Epithelial cell of esophagus (primary cell): ENCODE results near the gene CADPS.

Experiments used
- DNase-seq: peaks from one replicate; pipeline ENCODE4 v3.0.0; 2010; ENCODE audit warnings: low read depth
- H3K4me3 ChIP-seq: 2 replicates; pipeline ENCODE4 v1.5.1; 2011; ENCODE audit warnings: mild to moderate bottlenecking, low read length, control low read depth
- TF ChIP-seq, protein P1 (sequence below): IDR thresholded peaks from 2 replicates; pipeline ENCODE4 v1.5.1; 2011; ENCODE audit warnings: low read depth, mild to moderate bottlenecking, low read length, control low read depth, inconsistent platforms; ENCODE audit not compliant: insufficient read depth; ENCODE audit errors: missing control alignments

Gene CADPS

DNA sequence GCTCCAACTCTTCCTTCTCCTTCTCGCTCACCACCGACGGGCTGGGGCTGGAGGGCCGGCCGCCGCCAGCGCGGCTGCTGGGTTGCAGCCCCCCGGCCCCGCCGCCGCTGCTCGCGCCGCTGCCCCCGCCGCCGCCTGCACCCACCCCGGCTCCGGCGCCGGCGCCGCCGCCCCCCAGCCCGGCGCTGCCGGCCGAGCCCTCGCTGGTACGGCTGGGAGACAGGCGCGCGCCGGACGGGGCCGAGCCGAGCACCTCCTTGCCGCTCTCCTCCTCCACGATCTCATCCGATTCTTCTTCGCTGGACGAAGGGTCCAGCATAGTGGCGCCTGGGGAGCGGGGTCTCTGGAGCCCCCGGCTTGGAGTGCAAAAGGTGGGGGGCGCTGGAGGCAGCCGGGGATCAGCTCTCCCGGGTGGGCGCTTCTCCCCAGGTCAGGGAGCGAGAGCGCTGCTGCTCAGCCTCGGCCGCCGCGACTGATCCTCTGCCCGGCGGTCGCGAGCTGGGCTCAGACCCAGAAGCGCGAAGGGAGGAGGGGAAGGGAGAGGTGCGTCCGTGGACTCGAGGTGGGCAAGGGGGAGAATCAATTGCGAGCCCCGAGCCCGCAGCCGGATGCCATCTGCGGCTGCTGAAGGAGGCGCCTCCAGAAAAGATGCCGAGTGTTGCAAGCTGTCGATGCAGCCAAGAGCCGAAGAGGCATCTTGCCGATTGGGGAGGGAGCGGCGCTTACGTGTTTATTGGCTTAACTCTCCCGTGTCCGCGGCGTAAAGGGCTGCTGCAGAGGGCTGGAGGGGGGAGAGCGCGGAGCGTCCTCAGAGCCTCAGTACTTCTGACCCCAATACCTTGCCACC is at the start of gene CADPS:
CADPS (minus strand) TSS at position 706 of the 847 bp plus-strand sequence; CDS start at position 319, 387 bp downstream.
- TF ChIP-seq, protein P1, sequence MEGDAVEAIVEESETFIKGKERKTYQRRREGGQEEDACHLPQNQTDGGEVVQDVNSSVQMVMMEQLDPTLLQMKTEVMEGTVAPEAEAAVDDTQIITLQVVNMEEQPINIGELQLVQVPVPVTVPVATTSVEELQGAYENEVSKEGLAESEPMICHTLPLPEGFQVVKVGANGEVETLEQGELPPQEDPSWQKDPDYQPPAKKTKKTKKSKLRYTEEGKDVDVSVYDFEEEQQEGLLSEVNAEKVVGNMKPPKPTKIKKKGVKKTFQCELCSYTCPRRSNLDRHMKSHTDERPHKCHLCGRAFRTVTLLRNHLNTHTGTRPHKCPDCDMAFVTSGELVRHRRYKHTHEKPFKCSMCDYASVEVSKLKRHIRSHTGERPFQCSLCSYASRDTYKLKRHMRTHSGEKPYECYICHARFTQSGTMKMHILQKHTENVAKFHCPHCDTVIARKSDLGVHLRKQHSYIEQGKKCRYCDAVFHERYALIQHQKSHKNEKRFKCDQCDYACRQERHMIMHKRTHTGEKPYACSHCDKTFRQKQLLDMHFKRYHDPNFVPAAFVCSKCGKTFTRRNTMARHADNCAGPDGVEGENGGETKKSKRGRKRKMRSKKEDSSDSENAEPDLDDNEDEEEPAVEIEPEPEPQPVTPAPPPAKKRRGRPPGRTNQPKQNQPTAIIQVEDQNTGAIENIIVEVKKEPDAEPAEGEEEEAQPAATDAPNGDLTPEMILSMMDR: no peak
- no peak for DNase-seq
- H3K4me3 ChIP-seq: no peak within 1 kb of the TSS

DNA sequence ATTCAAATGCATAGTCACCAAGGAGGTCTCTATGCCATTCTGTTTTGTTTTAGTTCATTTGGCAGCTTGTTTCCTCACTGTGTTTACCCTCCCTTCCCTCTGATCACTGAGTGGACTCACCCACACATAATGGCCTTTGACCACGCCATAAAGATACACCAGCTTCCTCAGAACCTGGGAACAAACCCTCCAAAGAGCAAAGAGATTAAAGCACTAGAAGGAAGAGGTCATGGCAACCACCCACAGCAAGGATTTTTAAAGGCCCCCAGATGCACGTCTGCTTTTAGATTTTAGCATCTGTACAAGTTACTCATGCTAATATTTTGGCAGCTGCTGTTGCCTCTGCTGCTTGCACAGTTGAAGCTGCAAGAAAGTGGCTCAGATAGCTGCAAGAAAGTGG is 47.9 kb upstream of the CADPS start:
- no peak overlapping the region for H3K4me3 ChIP-seq
- TF ChIP-seq, protein P1: no peak
- no peak for DNase-seq

DNA sequence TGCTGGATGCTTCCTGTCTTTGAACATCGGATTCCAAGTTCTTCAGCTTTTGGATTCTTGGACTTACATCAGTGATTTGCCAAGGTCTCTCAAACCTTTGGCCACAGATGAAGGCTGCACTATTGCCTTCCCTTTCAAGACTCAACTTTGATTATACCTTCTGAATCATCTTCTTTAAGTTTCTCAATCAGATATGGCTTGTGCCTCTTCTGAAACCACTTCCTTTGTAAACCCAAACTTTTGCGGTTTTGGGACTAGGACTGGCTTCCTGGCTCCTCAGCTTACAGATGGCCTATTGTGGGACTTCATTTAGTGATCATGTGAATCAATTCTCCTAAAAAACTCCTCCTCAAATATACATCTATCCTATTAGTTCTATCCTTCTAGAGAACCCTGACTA is 47.1 kb upstream of the CADPS start:
- DNase-seq: no peak
- TF ChIP-seq, protein P1: no peak
- H3K4me3 ChIP-seq: no peak overlapping the region

DNA sequence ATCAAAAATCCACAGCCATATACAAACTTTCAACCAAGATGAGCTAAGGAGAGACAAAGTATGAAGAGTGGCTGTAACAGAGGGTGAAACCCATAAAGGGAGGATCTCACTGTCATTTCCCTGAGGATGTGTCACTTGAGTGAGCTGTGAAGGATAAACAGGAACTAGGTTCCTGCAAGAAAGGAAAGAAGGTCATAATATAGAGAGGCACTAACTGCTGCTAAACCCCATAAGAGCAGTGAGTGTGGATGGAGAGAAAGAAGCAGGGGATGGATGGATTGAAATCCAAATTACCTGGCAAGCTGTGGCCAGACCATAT is 45.2 kb upstream of the CADPS start:
- TF ChIP-seq, protein P1: no peak
- no peak for DNase-seq
- H3K4me3 ChIP-seq: no peak overlapping the region

DNA sequence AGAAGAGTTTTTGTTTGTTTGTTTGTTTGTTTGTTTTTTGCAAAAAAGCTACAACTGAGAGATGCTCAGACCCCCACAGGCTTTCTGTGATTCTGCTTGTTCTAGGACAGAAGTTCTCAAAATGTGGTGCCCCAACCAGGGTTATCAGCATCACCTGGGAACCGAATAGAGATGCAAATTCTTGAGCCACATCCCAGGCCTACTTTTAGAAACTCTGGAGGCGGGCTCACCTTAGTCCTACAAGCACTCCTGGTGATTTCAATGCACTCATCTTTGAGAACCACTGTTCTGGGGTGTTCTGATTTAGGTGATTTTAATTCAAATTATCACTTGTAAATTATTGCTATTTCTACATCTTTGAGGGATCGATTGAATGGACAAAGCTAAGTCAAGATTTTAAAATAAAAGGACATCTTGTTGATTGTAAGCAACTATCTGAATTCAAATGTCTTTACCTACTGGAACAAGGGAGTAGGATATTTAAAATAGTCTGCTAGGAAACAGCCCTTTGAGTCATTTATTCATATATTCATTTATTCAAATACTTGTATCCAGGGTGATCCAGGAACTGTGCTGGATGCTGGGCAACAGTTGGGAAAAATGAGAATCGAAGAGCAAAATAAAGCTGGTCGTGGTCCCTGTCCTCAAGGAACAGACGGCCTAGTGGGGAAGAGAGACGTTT is 44.7 kb upstream of the CADPS start:
- no peak overlapping the region for H3K4me3 ChIP-seq
- no peak for DNase-seq
- TF ChIP-seq, protein P1: no peak

DNA sequence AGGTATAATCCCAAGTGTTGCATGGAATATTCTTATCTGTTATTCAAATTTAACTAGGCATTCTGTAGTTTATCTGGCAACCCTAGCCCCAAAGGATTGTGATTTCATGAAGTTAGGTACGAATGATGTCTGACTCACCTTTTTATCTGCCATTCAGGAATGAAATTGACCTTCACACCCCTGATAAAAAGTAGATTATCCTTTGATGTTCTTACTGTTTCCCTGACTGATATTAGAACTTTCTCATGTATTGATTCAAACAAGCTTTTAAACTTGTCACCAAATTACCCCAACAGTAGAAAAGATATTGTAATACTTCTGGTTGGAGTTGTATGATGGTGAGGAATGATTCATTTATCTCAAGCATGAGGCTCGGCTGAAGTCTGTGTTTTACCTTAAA is 43.6 kb upstream of the CADPS start:
- TF ChIP-seq, protein P1: no peak
- DNase-seq: no peak
- H3K4me3 ChIP-seq: no peak overlapping the region

DNA sequence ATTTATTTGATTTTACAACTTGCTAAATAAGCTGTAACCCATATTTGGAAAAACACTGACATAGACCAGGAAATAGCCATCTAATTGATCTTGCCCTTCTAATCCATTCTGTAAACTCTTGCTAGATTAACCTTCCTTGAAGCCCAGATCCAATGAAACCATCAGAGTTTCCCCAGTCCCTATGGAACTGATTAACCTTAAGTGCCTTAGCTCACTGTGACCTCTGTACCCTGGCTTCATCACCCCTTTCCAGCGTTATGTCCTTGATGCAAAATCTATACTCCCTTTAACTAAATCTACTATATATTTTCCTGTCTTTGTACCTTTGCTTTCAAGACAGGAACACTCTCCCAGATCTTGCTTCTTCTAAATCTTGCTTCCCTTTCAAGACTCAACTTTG is 42.9 kb upstream of the CADPS start:
- DNase-seq: no peak
- no peak overlapping the region for H3K4me3 ChIP-seq
- TF ChIP-seq, protein P1: no peak
